OCI-M2 (cell line): ENCODE data around the gene TM2D1.
"Not testable (repeated sequence)": the region's sequence is repeated elsewhere in the genome, so short reads cannot be mapped to it uniquely, and the experiment has no call there.

ENCODE experiments used
- DNase-seq: peaks from one replicate; lab custom pipeline; 2025; ENCODE audit not compliant: unreplicated experiment; lab: John Stamatoyannopoulos, UW

TM2D1 gene

GRCh38 chr1:61718996-61719663, 5.8 kb downstream of the TM2D1 start:
- DNase-seq = not testable (repeated sequence)

- no peak for DNase-seq
These were observed 13.0 kb downstream of the TM2D1 start for GRCh38 chr1:61711969-61712368.

GRCh38 chr1:61711257-61711656, 13.7 kb downstream of the TM2D1 start:
- not testable (repeated sequence) for DNase-seq

GRCh38 chr1:61709908-61710289, 15.0 kb downstream of the TM2D1 start:
- no peak for DNase-seq

- DNase-seq = no peak
These were observed 15.7 kb downstream of the TM2D1 start for GRCh38 chr1:61708953-61709907.

GRCh38 chr1:61699911-61700851, 24.8 kb downstream of the TM2D1 start:
- DNase-seq = no peak

- no peak for DNase-seq
These were observed 32.7 kb downstream of the TM2D1 start for GRCh38 chr1:61692155-61692800.

- no peak for DNase-seq
These were observed 37.0 kb downstream of the TM2D1 start for GRCh38 chr1:61687901-61688300.

GRCh38 chr1:61682891-61683290, 42.0 kb downstream of the TM2D1 start:
- DNase-seq = no peak

GRCh38 chr1:61680500-61680899, 44.4 kb downstream of the TM2D1 start:
- DNase-seq = no peak

- not testable (repeated sequence) for DNase-seq
These were observed 48.1 kb downstream of the TM2D1 start for GRCh38 chr1:61676881-61677280.

- no peak for DNase-seq
These were observed 50.7 kb downstream of the TM2D1 start for GRCh38 chr1:61674221-61674620.

- no peak for DNase-seq
These were observed 52.6 kb downstream of the TM2D1 start for GRCh38 chr1:61672376-61672775.

GRCh38 chr1:61670445-61670844, 54.5 kb downstream of the TM2D1 start:
- no peak for DNase-seq

- no peak for DNase-seq
These were observed 54.9 kb downstream of the TM2D1 start for GRCh38 chr1:61670016-61670415.

- DNase-seq = no peak
These were observed 65.9 kb downstream of the TM2D1 start for GRCh38 chr1:61659061-61659460.

- DNase-seq = no peak
These were observed 69.5 kb downstream of the TM2D1 start for GRCh38 chr1:61655453-61655852.

GRCh38 chr1:61654067-61654466, 70.9 kb downstream of the TM2D1 start:
- no peak for DNase-seq

GRCh38 chr1:61648983-61649742, 75.8 kb downstream of the TM2D1 start:
- no peak for DNase-seq

GRCh38 chr1:61647142-61647541, 77.8 kb downstream of the TM2D1 start:
- no peak for DNase-seq
